Measurements from ENCODE around the gene VPS16. TPM values are rescaled to one million over a fixed set of nuclear protein-coding genes. Genes with fewer than 3 reads are reported as not detected.

The VPS16 gene
- total RNA-seq, 2 experiments from 2014 or later, result 32.6 to 39.0 TPM

DNA sequence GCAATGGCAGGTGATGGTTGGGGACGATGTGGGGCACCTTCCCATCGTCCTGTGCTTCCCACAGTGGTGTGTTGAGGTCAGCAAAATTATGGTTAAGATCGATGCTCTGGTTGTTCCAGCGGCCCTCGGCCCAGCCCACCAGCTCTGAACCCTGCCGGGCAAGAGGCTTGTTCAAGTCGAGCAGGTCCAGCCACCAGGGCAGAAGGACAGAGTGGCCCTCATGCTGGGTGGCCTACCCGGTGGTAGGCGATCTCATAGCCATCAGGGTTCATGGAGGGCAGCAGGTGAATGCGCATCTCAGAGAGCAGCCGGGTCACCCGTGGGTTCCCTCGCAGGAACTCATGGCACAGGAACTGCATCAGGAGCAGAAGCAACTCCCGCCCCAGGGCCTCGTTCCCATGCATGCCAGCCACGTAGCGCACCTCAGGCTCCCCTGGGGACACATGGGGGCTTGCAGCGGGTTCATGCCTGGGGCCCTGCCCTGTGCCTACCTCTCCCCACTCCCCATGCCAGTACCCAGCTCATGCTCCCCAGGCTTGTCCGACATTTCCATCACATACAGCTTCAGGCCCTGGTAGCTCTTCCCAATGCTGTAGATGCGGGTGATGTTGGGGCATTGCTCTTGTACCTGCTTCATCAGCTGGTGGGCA, 44.4 kb upstream of the VPS16 start:
- ChIA-PET CTCF (ENCODE audit: unreplicated experiment) (no interaction called here), POLR2A (no interaction called here)
- H3K4me1 ChIP-seq (ENCODE audit: insufficient read depth, low read length, poor library complexity, severe bottlenecking), result no peaks in the 10 kb centered on the region
- no peaks in the 10 kb centered on the region for H3K9me2 ChIP-seq (ENCODE audit: insufficient read depth, low read length)
- no TSS peak for BruUV-seq (replicated peaks)
- H4K20me1 ChIP-seq (ENCODE audit: insufficient read depth, low read length), result no peaks in the 10 kb centered on the region; the same call in 1 of the 2 replicates
- no peaks in the 10 kb centered on the region for H3K36me3 ChIP-seq (ENCODE audit: insufficient read depth, low read length)
- intact Hi-C loops (cut with micrococcal nuclease; ENCODE audit: unreplicated experiment), result no loop called here
- no peaks in the 10 kb centered on the region for H3K79me2 ChIP-seq (ENCODE audit: insufficient read depth, low read depth, low read length)
- H3K4me2 ChIP-seq (ENCODE audit: low read length), result no peak overlapping the region
- no peak for DNase-seq (ENCODE audit: low spot score)
- H2AFZ ChIP-seq (ENCODE audit: low read length), result no peak overlapping the region
- TF ChIP-seq EZH2phosphoT487 (IDR thresholded peaks at IDR 0.05; ENCODE audit: borderline replicate concordance, low read depth, low read length), result no peak
- TF ChIP-seq, protein P1, sequence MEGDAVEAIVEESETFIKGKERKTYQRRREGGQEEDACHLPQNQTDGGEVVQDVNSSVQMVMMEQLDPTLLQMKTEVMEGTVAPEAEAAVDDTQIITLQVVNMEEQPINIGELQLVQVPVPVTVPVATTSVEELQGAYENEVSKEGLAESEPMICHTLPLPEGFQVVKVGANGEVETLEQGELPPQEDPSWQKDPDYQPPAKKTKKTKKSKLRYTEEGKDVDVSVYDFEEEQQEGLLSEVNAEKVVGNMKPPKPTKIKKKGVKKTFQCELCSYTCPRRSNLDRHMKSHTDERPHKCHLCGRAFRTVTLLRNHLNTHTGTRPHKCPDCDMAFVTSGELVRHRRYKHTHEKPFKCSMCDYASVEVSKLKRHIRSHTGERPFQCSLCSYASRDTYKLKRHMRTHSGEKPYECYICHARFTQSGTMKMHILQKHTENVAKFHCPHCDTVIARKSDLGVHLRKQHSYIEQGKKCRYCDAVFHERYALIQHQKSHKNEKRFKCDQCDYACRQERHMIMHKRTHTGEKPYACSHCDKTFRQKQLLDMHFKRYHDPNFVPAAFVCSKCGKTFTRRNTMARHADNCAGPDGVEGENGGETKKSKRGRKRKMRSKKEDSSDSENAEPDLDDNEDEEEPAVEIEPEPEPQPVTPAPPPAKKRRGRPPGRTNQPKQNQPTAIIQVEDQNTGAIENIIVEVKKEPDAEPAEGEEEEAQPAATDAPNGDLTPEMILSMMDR (conservative IDR thresholded peaks at IDR 0.05; ENCODE audit: low read length), result no peak
- no peaks in the 10 kb centered on the region for H3K9me3 ChIP-seq (ENCODE audit: low read length)
- no peak overlapping the region for H3K4me3 ChIP-seq (ENCODE audit: low read depth, low read length, poor library complexity, severe bottlenecking)
- no peak overlapping the region for H3K27ac ChIP-seq (ENCODE audit: low read depth, low read length, poor library complexity, severe bottlenecking)

DNA sequence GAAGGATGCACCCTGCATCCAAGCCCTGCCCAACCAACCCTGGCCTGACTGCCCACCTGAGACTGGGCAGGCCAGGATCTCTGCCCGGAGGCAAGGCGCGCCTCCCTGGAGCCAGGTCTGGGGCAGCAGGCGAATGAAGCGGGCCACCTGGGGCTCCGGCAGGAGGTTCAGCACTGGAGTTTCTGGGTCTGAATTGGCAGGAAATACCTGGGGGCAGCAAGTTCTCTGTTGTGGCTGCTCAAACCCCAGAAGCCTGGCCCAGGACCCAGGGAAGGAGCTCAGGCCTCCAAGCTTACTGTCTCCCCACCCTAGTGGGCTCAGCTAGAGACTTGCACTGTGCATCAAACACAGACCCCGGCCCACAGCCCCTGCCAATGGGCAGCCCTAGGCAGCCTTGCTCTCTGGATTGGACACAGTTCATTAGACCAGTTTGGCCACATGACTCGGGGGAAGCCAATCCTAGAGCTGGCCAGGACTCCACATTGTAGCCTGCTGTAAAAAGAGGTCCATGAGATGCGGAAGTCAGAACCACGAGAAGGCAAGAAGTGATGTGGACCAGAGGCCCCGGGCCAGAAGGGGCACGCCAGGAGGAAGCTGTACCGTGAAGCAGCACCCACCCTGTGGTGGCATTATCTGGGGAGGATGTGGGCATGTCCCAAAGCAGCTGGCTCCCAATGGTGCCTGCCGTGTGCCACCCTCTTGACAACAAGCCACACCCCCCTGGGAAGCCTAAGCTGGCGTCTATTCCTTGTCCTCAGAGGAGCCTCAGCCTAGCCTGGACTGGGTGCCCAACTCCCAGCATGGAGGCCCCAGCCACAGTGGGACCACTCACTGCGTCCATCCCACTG, 43.2 kb upstream of the VPS16 start:
- Histone ChIP-seq H3K27ac (ENCODE audit: low read depth, low read length, poor library complexity, severe bottlenecking) (no peak overlapping the region), H3K36me3 (ENCODE audit: insufficient read depth, low read length) (no peaks in the 10 kb centered on the region), H2AFZ (ENCODE audit: low read length) (no peak overlapping the region), H4K20me1 (ENCODE audit: insufficient read depth, low read length) (no peaks in the 10 kb centered on the region; the same call in 1 of the 2 replicates), H3K9me2 (ENCODE audit: insufficient read depth, low read length) (no peaks in the 10 kb centered on the region), H3K4me3 (ENCODE audit: low read depth, low read length, poor library complexity, severe bottlenecking) (no peak overlapping the region), H3K79me2 (ENCODE audit: insufficient read depth, low read depth, low read length) (no peaks in the 10 kb centered on the region), H3K4me1 (ENCODE audit: insufficient read depth, low read length, poor library complexity, severe bottlenecking) (no peaks in the 10 kb centered on the region), H3K4me2 (ENCODE audit: low read length) (no peak overlapping the region), H3K9me3 (ENCODE audit: low read length) (no peaks in the 10 kb centered on the region)
- intact Hi-C loops (cut with micrococcal nuclease; ENCODE audit: unreplicated experiment), result no loop called here
- no TSS peak for BruUV-seq (replicated peaks)
- ChIA-PET CTCF (ENCODE audit: unreplicated experiment) (no interaction called here), POLR2A (no interaction called here)
- TF ChIP-seq, protein P1 (conservative IDR thresholded peaks at IDR 0.05; ENCODE audit: low read length), result no peak
- TF ChIP-seq EZH2phosphoT487 (IDR thresholded peaks at IDR 0.05; ENCODE audit: borderline replicate concordance, low read depth, low read length), result no peak
- DNase-seq (ENCODE audit: low spot score), result no peak
